WTC11 (cell line): ENCODE measurements around the gene KCND3.

Experiments used
- CREM ChIP-seq: sonication (generic); formaldehyde crosslinking; IDR thresholded peaks from 2 replicates; pipeline ENCODE4 v1.8.1; 2022; ENCODE audit warnings: mild to moderate bottlenecking, missing genetic modification reagents, moderate library complexity
- ESRRA ChIP-seq: sonication (generic); formaldehyde crosslinking; IDR thresholded peaks from 2 replicates; pipeline ENCODE4 v1.8.1; 2022; ENCODE audit warnings: mild to moderate bottlenecking, missing genetic modification reagents, borderline replicate concordance
- FOXP1 ChIP-seq: sonication (generic); formaldehyde crosslinking; IDR thresholded peaks from 2 replicates; pipeline ENCODE4 v1.8.0; 2022; ENCODE audit warnings: missing genetic modification reagents, mild to moderate bottlenecking, moderate library complexity, borderline replicate concordance
- FOXP4 ChIP-seq: sonication (generic); formaldehyde crosslinking; IDR thresholded peaks from 2 replicates; pipeline ENCODE4 v1.8.0; 2022; ENCODE audit warnings: mild to moderate bottlenecking, missing genetic modification reagents
- MLX ChIP-seq: sonication (generic); formaldehyde crosslinking; IDR thresholded peaks from 2 replicates; pipeline ENCODE4 v1.8.1; 2023; ENCODE audit warnings: mild to moderate bottlenecking, missing genetic modification reagents, moderate library complexity
- STAT6 ChIP-seq: sonication (generic); formaldehyde crosslinking; conservative IDR thresholded peaks from 2 replicates; pipeline ENCODE4 v1.8.1; 2023; ENCODE audit warnings: mild to moderate bottlenecking, low read depth, missing genetic modification reagents, moderate library complexity
- TCF7 ChIP-seq: sonication (generic); formaldehyde crosslinking; IDR thresholded peaks from 2 replicates; pipeline ENCODE4 v1.8.0; 2022; ENCODE audit warnings: mild to moderate bottlenecking, low read depth, missing genetic modification reagents, moderate library complexity
- ZNF232 ChIP-seq: sonication (generic); formaldehyde crosslinking; IDR thresholded peaks from 2 replicates; pipeline ENCODE4 v1.8.0; 2022; ENCODE audit warnings: mild to moderate bottlenecking, missing genetic modification reagents
- TF ChIP-seq, protein P1 (sequence below): fragments of 200-600 bp; IDR thresholded peaks from 2 replicates; pipeline ENCODE4 v1.8.0; 2022; ENCODE audit warnings: antibody characterized with exemption
- TF ChIP-seq, protein P2 (sequence below): sonication (generic); formaldehyde crosslinking; conservative IDR thresholded peaks from 2 replicates; pipeline ENCODE4 v1.8.1; 2022; ENCODE audit warnings: mild to moderate bottlenecking, missing genetic modification reagents
- TF ChIP-seq, protein P3 (sequence below): sonication (generic); formaldehyde crosslinking; IDR thresholded peaks from 2 replicates; pipeline ENCODE4 v1.8.1; 2022; ENCODE audit warnings: low read depth, mild to moderate bottlenecking, moderate library complexity, missing genetic modification reagents, borderline replicate concordance
- TF ChIP-seq, protein P4 (sequence below): sonication (generic); formaldehyde crosslinking; IDR thresholded peaks from 2 replicates; pipeline ENCODE4 v1.8.1; 2023; ENCODE audit warnings: mild to moderate bottlenecking, missing genetic modification reagents, moderate library complexity

GRCh38 chr1:111730706-111731105, 258.8 kb downstream of the KCND3 start:
- TF ChIP-seq, protein P1, sequence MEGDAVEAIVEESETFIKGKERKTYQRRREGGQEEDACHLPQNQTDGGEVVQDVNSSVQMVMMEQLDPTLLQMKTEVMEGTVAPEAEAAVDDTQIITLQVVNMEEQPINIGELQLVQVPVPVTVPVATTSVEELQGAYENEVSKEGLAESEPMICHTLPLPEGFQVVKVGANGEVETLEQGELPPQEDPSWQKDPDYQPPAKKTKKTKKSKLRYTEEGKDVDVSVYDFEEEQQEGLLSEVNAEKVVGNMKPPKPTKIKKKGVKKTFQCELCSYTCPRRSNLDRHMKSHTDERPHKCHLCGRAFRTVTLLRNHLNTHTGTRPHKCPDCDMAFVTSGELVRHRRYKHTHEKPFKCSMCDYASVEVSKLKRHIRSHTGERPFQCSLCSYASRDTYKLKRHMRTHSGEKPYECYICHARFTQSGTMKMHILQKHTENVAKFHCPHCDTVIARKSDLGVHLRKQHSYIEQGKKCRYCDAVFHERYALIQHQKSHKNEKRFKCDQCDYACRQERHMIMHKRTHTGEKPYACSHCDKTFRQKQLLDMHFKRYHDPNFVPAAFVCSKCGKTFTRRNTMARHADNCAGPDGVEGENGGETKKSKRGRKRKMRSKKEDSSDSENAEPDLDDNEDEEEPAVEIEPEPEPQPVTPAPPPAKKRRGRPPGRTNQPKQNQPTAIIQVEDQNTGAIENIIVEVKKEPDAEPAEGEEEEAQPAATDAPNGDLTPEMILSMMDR: no peak
- no peak for TF ChIP-seq ZNF232 (CRISPR knock-in tag)
- TF ChIP-seq STAT6 (CRISPR knock-in tag): no peak
- TF ChIP-seq, protein P2, sequence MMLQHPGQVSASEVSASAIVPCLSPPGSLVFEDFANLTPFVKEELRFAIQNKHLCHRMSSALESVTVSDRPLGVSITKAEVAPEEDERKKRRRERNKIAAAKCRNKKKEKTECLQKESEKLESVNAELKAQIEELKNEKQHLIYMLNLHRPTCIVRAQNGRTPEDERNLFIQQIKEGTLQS: no peak
- no peak for TF ChIP-seq FOXP1 (CRISPR knock-in tag)
- TF ChIP-seq ESRRA (CRISPR knock-in tag): no peak
- no peak for TF ChIP-seq FOXP4 (CRISPR knock-in tag)
- TF ChIP-seq, protein P3, sequence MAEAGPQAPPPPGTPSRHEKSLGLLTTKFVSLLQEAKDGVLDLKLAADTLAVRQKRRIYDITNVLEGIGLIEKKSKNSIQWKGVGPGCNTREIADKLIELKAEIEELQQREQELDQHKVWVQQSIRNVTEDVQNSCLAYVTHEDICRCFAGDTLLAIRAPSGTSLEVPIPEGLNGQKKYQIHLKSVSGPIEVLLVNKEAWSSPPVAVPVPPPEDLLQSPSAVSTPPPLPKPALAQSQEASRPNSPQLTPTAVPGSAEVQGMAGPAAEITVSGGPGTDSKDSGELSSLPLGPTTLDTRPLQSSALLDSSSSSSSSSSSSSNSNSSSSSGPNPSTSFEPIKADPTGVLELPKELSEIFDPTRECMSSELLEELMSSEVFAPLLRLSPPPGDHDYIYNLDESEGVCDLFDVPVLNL: no peak
- no peak for TF ChIP-seq CREM (CRISPR knock-in tag)
- no peak for TF ChIP-seq TCF7 (CRISPR knock-in tag)
- no peak for TF ChIP-seq MLX
- TF ChIP-seq, protein P4, sequence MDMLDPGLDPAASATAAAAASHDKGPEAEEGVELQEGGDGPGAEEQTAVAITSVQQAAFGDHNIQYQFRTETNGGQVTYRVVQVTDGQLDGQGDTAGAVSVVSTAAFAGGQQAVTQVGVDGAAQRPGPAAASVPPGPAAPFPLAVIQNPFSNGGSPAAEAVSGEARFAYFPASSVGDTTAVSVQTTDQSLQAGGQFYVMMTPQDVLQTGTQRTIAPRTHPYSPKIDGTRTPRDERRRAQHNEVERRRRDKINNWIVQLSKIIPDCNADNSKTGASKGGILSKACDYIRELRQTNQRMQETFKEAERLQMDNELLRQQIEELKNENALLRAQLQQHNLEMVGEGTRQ (CRISPR knock-in tag): no peak
